Measurements from ENCODE around the gene WDFY2.

Gene WDFY2

GRCh38 chr13:51600703-51601102 is 16.4 kb downstream of the WDFY2 start:
- no peak for DNase-seq (ENCODE audit: low spot score)
- no peak for TF ChIP-seq CTCF (IDR thresholded peaks at IDR 0.05; ENCODE audit: borderline replicate concordance, control extremely low read depth, extremely low read depth, insufficient read depth, missing control alignments)
- in situ Hi-C loops (cut with MboI; ENCODE audit: low sequenced_read_pairs, unreplicated experiment), result no loop called here

GRCh38 chr13:51601601-51602565 is 17.6 kb downstream of the WDFY2 start:
- TF ChIP-seq CTCF (IDR thresholded peaks at IDR 0.05; ENCODE audit: borderline replicate concordance, control extremely low read depth, extremely low read depth, insufficient read depth, missing control alignments), result no peak
- in situ Hi-C loops (cut with MboI; ENCODE audit: low sequenced_read_pairs, unreplicated experiment), result no loop called here
- DNase-seq (ENCODE audit: low spot score), result no peak

GRCh38 chr13:51603716-51604115 is 19.5 kb downstream of the WDFY2 start:
- no peak for TF ChIP-seq CTCF (IDR thresholded peaks at IDR 0.05; ENCODE audit: borderline replicate concordance, control extremely low read depth, extremely low read depth, insufficient read depth, missing control alignments)
- DNase-seq (ENCODE audit: low spot score), result no peak
- in situ Hi-C loops (cut with MboI; ENCODE audit: low sequenced_read_pairs, unreplicated experiment), result no loop called here

GRCh38 chr13:51605698-51606097 is 21.4 kb downstream of the WDFY2 start:
- no peak for DNase-seq (ENCODE audit: low spot score)
- in situ Hi-C loops (cut with MboI; ENCODE audit: low sequenced_read_pairs, unreplicated experiment), result no loop called here
- no peak for TF ChIP-seq CTCF (IDR thresholded peaks at IDR 0.05; ENCODE audit: borderline replicate concordance, control extremely low read depth, extremely low read depth, insufficient read depth, missing control alignments)

GRCh38 chr13:51607165-51607564 is 22.9 kb downstream of the WDFY2 start:
- TF ChIP-seq CTCF (IDR thresholded peaks at IDR 0.05; ENCODE audit: borderline replicate concordance, control extremely low read depth, extremely low read depth, insufficient read depth, missing control alignments), result no peak
- no peak for DNase-seq (ENCODE audit: low spot score)
- in situ Hi-C loops (cut with MboI; ENCODE audit: low sequenced_read_pairs, unreplicated experiment), result no loop called here

GRCh38 chr13:51608857-51609406 is 24.7 kb downstream of the WDFY2 start:
- DNase-seq (ENCODE audit: low spot score), result no peak
- in situ Hi-C loops (cut with MboI; ENCODE audit: low sequenced_read_pairs, unreplicated experiment), result no loop called here
- TF ChIP-seq CTCF (IDR thresholded peaks at IDR 0.05; ENCODE audit: borderline replicate concordance, control extremely low read depth, extremely low read depth, insufficient read depth, missing control alignments), result no peak

Measured in GM13976 (cell line).